Measurements from ENCODE around the gene LCN6.

DNA sequence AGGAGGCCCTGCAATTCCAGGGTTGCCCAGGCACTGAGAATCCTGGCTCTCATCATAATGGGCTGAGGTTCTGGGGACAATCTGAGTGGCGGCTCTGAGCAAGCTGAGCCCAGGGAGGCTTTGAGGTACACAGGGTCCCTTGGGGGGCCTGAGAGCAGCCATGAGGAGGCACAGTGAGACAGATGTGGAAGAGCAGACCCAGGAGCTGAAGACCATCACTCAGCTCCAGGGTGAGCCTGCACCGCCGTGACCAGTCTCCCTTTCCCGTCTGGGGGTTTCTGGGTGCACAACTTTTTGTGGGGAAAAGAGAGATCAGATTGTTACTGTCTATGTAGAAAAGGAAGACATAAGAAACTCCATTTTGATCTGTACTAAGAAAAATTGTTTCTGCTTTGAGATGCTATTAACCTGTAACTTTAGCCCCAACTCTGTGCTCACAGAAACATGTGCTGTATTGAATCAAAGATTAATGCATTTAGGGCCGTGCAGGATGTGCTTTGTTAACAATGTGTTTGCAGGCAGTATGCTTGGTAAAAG, 48.0 kb upstream of the LCN6 start, which contains the start of gene CCDC183:
- TF ChIP-seq, protein P1, sequence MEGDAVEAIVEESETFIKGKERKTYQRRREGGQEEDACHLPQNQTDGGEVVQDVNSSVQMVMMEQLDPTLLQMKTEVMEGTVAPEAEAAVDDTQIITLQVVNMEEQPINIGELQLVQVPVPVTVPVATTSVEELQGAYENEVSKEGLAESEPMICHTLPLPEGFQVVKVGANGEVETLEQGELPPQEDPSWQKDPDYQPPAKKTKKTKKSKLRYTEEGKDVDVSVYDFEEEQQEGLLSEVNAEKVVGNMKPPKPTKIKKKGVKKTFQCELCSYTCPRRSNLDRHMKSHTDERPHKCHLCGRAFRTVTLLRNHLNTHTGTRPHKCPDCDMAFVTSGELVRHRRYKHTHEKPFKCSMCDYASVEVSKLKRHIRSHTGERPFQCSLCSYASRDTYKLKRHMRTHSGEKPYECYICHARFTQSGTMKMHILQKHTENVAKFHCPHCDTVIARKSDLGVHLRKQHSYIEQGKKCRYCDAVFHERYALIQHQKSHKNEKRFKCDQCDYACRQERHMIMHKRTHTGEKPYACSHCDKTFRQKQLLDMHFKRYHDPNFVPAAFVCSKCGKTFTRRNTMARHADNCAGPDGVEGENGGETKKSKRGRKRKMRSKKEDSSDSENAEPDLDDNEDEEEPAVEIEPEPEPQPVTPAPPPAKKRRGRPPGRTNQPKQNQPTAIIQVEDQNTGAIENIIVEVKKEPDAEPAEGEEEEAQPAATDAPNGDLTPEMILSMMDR (IDR thresholded peaks at IDR 0.05), result no peak
- no peak for TF ChIP-seq POLR2A (IDR thresholded peaks at IDR 0.05)
